ENCODE data around the gene HMX1.

The HMX1 gene

DNA sequence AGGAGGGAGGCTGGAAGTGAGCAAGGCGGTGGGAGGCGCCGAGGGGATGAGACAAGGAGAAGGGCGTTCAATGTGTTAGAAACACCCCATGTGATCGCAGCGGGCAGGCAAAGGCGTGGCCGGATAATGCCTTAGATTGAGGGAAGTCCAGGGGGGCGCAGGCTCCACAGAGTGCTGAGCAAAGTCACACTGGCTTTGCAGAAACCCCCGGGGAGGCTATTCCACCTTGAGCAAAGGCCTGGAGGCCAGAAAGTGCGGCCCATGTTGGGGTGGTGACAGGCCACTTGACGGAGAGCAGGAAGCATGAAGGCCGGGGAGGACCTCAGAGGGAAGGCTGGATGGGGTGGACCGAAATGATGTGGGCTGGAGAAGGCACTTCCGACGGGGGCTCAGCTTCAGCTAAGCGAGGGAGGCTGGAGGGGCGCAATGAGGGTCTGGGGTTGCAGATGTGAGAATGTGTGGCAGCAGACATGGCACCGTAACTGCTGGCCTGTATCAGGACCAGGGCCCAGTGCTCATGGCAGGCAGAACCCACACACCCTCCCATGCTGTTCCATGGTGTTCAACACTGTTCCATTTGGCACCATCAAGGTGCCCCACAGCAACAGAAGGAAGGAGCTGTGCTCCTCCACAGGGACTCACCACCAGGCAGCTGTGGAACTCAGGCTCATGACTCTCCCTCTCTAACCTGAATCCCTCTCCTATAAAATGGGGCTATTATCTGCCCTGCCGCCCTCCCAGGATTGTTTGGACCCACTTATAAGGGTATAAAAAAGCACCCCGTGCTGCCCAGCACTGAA lies 50.3 kb downstream of the HMX1 start:
- in situ Hi-C loops (cut with HindIII; ENCODE audit: low sequenced_read_pairs): no loop called here

DNA sequence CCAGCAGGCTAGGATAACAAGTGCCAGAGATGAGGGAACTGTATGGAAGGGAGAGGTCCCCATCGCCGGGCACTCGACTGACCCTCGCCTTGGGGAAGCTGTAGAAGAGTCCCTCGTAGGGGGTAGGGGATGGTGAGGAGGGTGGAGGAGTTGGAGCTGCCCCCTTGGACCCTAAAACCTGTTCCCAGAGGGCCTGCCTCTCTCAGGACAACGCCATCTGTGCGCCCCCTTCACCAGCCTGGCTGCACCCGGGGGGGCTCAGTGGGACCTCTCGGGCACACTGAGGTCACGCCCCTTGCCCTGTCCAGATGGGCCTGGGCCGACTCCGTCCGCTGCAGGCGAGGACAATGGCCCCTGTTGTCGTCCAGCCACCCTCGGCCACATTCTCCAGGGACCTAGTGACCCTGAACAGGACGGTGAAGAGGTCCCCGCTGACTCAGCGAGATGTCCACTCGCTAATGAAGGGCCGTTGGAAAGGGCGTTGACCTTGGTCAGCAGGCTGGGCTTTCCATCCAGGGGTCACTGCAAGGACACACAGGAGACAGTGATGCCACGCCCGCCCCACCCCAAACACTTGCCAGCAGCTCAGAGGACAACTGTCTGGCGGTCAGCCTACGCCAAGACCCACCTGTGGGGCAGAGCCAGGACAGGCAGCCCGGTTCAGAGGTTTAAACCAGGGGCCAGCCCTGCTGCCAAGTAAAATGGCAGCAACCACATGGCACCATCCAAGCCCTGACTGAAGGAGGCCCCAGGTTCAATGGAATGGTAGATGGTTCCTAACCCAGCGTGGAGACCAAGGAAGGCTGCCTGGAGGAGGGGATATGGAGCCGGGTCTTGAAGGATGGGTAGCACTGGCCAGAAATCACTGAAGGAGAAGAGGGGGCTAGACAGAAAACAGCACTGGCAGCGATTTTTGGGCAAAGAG lies 51.2 kb downstream of the HMX1 start:
- in situ Hi-C loops (cut with HindIII; ENCODE audit: low sequenced_read_pairs): no loop called here

DNA sequence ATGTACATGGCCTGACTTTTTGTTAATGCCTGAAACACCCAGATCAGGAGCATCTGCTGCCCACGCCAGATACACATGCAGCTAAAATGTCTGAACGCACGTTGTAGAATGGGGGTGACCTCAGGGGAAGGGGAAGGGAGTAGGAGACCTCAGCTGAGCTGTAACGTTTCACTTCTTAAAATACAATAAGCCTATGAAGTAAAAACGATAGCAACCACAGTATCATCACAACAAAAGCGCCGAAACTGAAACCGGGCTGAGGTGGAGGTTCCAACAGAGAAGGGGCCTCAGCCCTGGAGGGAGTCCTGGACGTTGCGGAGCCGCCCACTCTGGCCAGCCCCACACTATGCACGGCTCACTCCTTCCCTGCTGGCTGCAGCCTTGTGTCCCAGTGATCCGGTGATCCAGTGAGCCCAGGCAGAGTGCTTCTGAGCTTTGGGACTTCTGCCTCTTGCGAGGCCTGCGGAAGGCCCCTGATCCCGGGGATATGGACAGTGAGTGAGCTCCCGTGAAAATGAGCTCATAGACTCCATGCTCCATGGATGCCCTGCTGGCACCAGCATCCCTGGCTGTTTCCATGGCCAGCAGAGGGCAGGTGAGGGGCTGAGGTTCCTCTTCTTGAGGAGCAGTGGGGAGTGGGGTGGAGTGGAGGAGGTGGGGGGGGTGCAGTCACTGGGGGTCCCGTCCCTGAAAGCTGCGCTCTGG lies 52.0 kb downstream of the HMX1 start:
- in situ Hi-C loops (cut with HindIII; ENCODE audit: low sequenced_read_pairs): no loop called here

DNA sequence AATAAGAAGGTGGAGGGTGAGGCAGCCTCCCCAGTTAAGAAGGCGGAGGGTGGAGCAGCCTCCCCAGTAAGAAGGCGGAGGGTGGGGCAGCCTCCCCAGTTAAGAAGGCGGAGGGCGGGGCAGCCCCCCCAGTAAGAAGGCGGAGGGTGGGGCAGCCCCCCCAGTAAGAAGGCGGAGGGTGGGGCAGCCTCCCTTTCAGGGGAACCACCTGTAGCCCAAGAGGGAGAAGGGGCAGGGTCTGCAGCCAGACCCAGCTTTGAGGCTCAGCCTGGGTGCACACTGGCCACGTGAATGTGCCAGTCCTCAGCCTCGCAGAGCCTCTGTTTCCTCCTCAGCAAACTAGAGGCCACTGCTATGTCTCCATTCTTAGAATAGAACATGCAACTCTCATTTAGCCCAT lies 52.6 kb downstream of the HMX1 start:
- in situ Hi-C loops (cut with HindIII; ENCODE audit: low sequenced_read_pairs): no loop called here

DNA sequence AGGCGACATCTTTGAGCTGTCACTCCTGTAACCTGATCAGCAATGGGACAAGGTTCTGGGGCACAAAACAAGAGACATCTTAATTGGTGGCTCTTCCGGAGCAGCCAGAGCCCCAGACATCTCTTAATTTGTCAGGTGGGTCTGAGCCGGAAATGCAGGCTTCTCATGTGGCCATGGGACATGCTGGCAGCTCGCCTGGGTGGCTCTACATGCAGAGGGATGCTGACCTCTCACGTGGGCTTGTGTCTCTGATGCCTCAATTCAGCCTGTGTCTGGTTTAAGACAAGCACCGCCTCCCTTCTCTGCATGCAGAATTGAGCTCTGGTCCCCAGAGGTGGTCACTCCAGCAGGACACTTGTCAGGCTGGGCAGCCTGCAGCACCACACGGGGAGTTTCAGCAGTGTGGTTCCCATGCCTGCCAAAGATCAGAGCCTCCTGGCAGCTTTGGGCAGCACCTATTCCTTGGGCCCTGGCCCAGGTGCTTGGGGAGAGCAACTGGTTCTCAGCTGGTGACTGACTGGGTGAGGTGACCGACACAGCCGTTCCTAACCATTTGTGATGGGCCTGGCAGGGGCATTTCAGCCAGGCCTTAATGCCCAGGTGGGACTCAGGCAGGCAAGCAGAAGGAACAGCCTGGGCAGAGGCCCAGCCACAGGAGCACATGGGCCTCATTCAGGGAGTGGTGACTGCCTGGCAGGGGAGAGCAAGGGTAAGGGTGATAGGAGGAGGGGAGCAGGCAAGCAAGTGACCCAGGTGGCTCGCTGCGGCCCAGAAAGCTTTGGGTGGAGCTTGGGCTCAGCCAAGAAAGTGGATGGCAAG lies 53.4 kb downstream of the HMX1 start:
- in situ Hi-C loops (cut with HindIII; ENCODE audit: low sequenced_read_pairs): no loop called here

DNA sequence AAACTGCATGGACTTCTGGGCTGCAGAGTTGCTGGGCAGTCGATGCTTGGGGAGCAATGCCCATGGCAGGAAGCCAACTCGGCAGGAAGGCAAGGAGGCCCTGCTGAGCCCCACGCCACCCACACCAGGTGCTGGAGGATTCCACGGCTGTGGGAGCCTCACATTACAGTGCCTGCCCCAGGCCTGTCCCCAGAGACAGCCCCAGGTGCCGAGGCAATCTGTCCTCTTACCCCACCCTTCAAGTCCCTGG lies 53.9 kb downstream of the HMX1 start:
- in situ Hi-C loops (cut with HindIII; ENCODE audit: low sequenced_read_pairs): no loop called here

DNA sequence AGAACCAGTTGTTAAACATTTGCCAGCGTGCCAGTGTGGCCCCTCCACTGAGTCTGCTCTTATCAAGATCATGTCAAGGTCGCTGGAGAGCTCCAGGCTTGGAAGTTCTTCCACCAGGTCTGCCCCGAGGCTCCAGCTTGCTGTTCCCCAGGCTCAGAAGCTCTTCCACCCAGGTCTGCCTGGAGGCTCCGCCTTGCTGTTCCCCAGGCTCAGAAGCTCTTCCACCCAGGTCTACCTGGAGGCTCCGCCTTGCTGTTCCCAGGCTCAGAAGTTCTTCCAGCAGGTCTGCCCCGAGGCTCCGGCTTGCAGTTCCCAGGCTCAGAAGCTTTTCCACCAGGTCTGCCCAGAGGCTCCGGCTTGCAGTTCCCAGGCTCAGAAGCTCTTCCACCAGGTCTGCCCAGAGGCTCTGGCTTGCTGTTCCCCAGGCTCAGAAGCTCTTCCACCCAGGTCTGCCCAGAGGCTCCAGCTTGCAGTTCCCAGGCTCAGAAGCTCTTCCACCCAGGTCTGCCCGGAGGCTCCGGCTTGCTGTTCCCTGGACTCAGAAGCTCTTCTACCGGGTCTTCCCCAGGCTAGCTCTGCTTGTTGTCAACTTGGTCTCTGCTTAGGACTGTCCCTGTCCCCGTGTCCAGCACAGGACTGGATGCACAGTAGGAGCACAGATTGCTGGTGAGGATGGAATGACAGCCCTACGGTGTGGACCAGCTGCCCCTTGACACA lies 54.4 kb downstream of the HMX1 start:
- in situ Hi-C loops (cut with HindIII; ENCODE audit: low sequenced_read_pairs): no loop called here
